H1 (cell line): ENCODE data around the gene PXDN. TPM values are rescaled to one million over a fixed set of nuclear protein-coding genes. Genes with fewer than 3 reads are reported as not detected.

Source experiments
- CBX5 ChIP-seq: fragments of 300-800, 300-1000 bp; sonication (generic); IDR thresholded peaks from 2 replicates; pipeline ENCODE4 v1.7.1; 2016; ENCODE audit warnings: antibody characterized with exemption, low read length, low read depth
- CBX8 ChIP-seq: fragments of 300-800, 300-1000 bp; sonication (generic); IDR thresholded peaks from 2 replicates; pipeline ENCODE4 v1.7.1; 2016; ENCODE audit warnings: low read depth, low read length, borderline replicate concordance
- CEBPB ChIP-seq: IDR thresholded peaks from 2 replicates; pipeline ENCODE4 v1.6.1; 2012; ENCODE audit warnings: low read depth, low read length
- CTBP2 ChIP-seq: IDR thresholded peaks from 2 replicates; pipeline ENCODE4 v1.7.0; 2011; ENCODE audit warnings: borderline replicate concordance, mild to moderate bottlenecking, moderate library complexity, mixed read lengths, low read length; ENCODE audit not compliant: insufficient read depth, insufficient read length
- EZH2 ChIP-seq: fragments of 200-600 bp; sonication (generic); IDR thresholded peaks from 2 replicates; pipeline ENCODE4 v1.7.1; 2012; ENCODE audit warnings: low read depth, mild to moderate bottlenecking, moderate library complexity, low read length, inconsistent platforms; ENCODE audit not compliant: severe bottlenecking
- JUN ChIP-seq: IDR thresholded peaks from 2 replicates; pipeline ENCODE4 v1.6.1; 2011; ENCODE audit warnings: low read depth, mild to moderate bottlenecking, improper control_type of control experiment, low read length
- RAD21 ChIP-seq, 2 experiments: IDR thresholded peaks in 1 of 2; conservative IDR thresholded peaks in 1 of 2; 2 replicates each; pipeline ENCODE4 v1.6.1; 2011; ENCODE audit warnings: low read depth in 2 of 2, low read length in 2 of 2, improper control_type of control experiment in 1 of 2, inconsistent platforms in 1 of 2, mild to moderate bottlenecking in 1 of 2, moderate library complexity in 1 of 2
- RBBP5 ChIP-seq: IDR thresholded peaks from 2 replicates; pipeline ENCODE4 v1.7.1; 2012; ENCODE audit warnings: low read depth, mild to moderate bottlenecking, inconsistent platforms, low read length, moderate library complexity, borderline replicate concordance
- RXRA ChIP-seq: IDR thresholded peaks from 2 replicates; pipeline ENCODE4 v1.6.1; 2011; ENCODE audit warnings: low read depth, mild to moderate bottlenecking, low read length, moderate library complexity; ENCODE audit not compliant: insufficient read depth
- SAP30 ChIP-seq: fragments of 300-600 bp; sonication (generic); IDR thresholded peaks from 2 replicates; pipeline ENCODE4 v1.7.1; 2012; ENCODE audit warnings: low read length, moderate library complexity, mild to moderate bottlenecking, inconsistent platforms; ENCODE audit not compliant: insufficient read depth, insufficient replicate concordance
- polyA plus RNA-seq, 7 experiments: library from polyadenylated mRNA; depleted of rRNA in 3 of 7; stranded (reverse) in 5 of 7; unstranded in 2 of 7; fragments of >200 nt in 5 of 7; fragments of 200-250 nt in 2 of 7; gene quantifications; 1 replicate in 5 of 7; 2 replicates in 1 of 7; 4 replicates in 1 of 7; pipeline versions ENCODE4 v1.2.1 to v1.2.3, GENCODE V29; 2011 to 2013; ENCODE audit warnings: missing spikeins in 2 of 7, mixed read lengths in 2 of 7
- total RNA-seq: library from RNA; stranded (reverse); fragmentation: NEBNext Ultra II Directional; extraction: Animal tissue kit (Norgen Biotek cat#: 25700); gene quantifications from 2 replicates; pipeline ENCODE4 v1.2.1, GENCODE V29; 2021

PXDN gene
- total and polyA plus RNA-seq, 2 of the 8 experiments (the other 6 are each of a cell fraction or from before 2014, with no cell fraction given) = 104 to 141 TPM

GRCh38 chr2:1601067-1601412 lies 143.3 kb downstream of the PXDN start (continued):
- TF ChIP-seq JUN (no peak), SAP30 (no peak), EZH2 (no peak), CBX5 (no peak), RBBP5 (no peak), CEBPB (no peak), RXRA (no peak), CBX8 (no peak), RAD21 (IDR thresholded peaks at IDR 0.05 in 1 of 2, conservative IDR thresholded peaks at IDR 0.05 in 1 of 2; ENCODE audit: low read depth in 2 of 2, low read length in 2 of 2) (no peak; a peak in 1 of 4 replicates), CTBP2 (no peak)
- TF ChIP-seq, all 59 proteins: peak for 0
